ENCODE measurements around the gene TMEM11. TPM values are rescaled to one million over a fixed set of nuclear protein-coding genes. Genes with fewer than 3 reads are reported as not detected.
A peak's percentile ranks its signal among the peaks of the same experiment; 100 is the strongest.

TMEM11 gene
- total and polyA plus RNA-seq, 2 donors: 19.7 to 23.3 TPM

DNA sequence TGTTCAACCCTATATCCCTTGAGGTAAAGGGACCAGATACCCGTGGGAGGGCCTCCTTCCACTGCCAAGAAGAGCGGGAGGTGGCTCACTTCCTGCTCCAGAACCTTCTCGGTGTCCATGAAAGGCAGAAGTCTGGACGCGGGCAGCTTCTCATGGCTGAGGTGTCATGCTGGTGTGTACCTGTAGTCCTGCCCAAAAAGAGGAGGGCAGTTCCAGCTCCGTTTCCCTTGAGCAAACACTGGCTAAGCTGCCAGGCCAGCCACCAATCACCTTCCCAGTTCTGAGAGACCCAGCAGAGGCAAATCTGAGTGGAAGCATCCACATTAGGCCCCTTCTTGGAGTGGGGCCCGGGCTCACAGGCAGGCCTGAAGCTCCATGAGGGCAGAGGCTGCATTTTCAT lies 5.6 kb downstream of the TMEM11 start:
- 97% methylated on average over 7 of the region's 7 CpGs for WGBS
- Histone ChIP-seq H3K4me1 (ENCODE audit: control insufficient read depth in 2 of 2, insufficient read depth in 2 of 2, low read length in 2 of 2) (peaks cover 24 to 27% of the 10 kb centered on the region in 2 donors), H3K4me3 (ENCODE audit: low read length in 2 of 2) (no peak overlapping the region), H3K27me3 (ENCODE audit: control insufficient read depth in 2 of 2, insufficient read depth in 1 of 2, low read length in 1 of 2) (no peaks in the 10 kb centered on the region), H3K36me3 (ENCODE audit: control insufficient read depth in 2 of 2, insufficient read depth in 2 of 2, low read length in 1 of 2) (peaks cover 30 to 42% of the 10 kb centered on the region in 2 donors), H3K9me3 (ENCODE audit: control insufficient read depth in 2 of 2, insufficient read depth in 1 of 2, low read length in 1 of 2) (no peaks in the 10 kb centered on the region), H3K27ac (ENCODE audit: low read depth in 1 of 2, low read length in 1 of 2) (no peak overlapping the region)
- DNase-seq (ENCODE audit: low read depth in 6 of 9, low spot score in 9 of 9): no peak

DNA sequence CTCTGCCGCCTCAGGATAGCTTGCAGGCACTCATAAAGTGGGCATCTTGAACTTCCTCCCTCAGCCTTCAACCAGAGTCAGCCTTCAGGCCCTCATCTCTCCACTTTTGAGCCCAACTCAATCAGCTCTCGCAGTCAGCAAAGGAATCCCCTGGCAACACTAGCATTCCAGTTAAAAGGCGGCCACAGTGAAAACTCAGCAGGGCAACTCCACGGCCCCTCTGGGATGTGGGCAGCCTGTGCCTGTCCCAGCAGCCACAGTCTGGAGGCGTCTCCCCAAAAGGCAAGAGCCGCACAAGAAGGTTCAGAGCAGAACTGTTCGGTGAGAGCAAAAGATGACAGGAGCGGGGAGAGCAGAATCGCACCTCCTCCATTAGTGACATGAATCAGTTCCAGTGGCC lies 9.0 kb downstream of the TMEM11 start:
- no peaks in the 10 kb centered on the region for H3K9me3 ChIP-seq (ENCODE audit: control insufficient read depth in 2 of 2, insufficient read depth in 1 of 2, low read length in 1 of 2)
- peaks cover 0 to 7% of the 10 kb centered on the region in 2 donors for H3K4me1 ChIP-seq (ENCODE audit: control insufficient read depth in 2 of 2, insufficient read depth in 2 of 2, low read length in 2 of 2)
- no peaks in the 10 kb centered on the region for H3K27me3 ChIP-seq (ENCODE audit: control insufficient read depth in 2 of 2, insufficient read depth in 1 of 2, low read length in 1 of 2)
- 97% methylated on average over 9 of the region's 9 CpGs for WGBS
- peaks cover 18 to 56% of the 10 kb centered on the region in 2 donors for H3K36me3 ChIP-seq (ENCODE audit: control insufficient read depth in 2 of 2, insufficient read depth in 2 of 2, low read length in 1 of 2)
- H3K27ac ChIP-seq (ENCODE audit: low read depth in 1 of 2, low read length in 1 of 2): no peak overlapping the region
- no peak overlapping the region for H3K4me3 ChIP-seq (ENCODE audit: low read length in 2 of 2)
- no peak for DNase-seq (ENCODE audit: low read depth in 6 of 9, low spot score in 9 of 9)

DNA sequence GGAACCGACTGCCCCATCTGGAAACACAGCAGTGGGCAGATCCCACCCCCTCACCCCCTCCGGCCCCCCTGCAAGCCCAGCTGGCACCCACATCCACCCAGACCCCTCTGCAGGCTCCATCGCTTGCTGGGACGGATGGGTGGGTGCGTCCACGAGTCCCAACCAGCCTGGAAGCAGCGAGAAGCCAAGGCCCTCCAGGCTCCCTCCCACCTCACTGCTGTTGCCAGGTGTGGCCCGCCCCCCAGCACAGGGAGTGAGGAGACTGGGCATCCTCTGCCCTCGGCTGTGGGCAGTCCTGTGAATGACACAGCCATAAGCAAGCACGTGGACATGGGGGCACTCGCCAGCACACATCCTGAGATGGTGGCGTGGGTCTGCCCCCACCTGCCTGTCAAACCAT lies 11.4 kb downstream of the TMEM11 start:
- Histone ChIP-seq H3K36me3 (ENCODE audit: control insufficient read depth in 2 of 2, insufficient read depth in 2 of 2, low read length in 1 of 2) (peaks cover 17 to 56% of the 10 kb centered on the region in 2 donors), H3K27ac (ENCODE audit: low read depth in 1 of 2, low read length in 1 of 2) (no peak overlapping the region), H3K9me3 (ENCODE audit: control insufficient read depth in 2 of 2, insufficient read depth in 1 of 2, low read length in 1 of 2) (no peaks in the 10 kb centered on the region), H3K4me1 (ENCODE audit: control insufficient read depth in 2 of 2, insufficient read depth in 2 of 2, low read length in 2 of 2) (peaks cover 0 to 7% of the 10 kb centered on the region in 2 donors), H3K27me3 (ENCODE audit: control insufficient read depth in 2 of 2, insufficient read depth in 1 of 2, low read length in 1 of 2) (no peaks in the 10 kb centered on the region), H3K4me3 (ENCODE audit: low read length in 2 of 2) (no peak overlapping the region)
- 93% methylated on average over 12 of the region's 12 CpGs for WGBS
- no peak for DNase-seq (ENCODE audit: low read depth in 6 of 9, low spot score in 9 of 9)

DNA sequence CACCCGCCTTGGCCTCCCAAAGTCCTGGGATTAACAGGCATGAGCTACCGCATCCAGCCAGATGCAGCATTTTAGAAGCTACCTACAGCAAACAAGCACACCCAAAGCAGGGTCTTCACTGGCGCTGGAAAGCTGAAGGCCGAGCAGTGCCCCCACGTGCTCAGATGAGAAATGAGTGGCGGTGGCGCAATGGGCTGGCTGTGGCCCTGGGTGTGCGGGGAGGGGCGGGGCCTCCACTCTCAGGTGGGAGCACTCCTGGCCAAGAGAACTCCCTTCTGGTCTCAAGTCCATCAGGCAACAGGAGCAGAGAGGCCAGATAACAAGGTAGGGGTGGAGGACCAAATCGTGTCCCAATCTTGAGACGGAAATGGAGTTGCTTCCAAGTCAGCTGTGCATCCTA lies 12.1 kb downstream of the TMEM11 start:
- peaks cover 0 to 7% of the 10 kb centered on the region in 2 donors for H3K4me1 ChIP-seq (ENCODE audit: control insufficient read depth in 2 of 2, insufficient read depth in 2 of 2, low read length in 2 of 2)
- no peaks in the 10 kb centered on the region for H3K27me3 ChIP-seq (ENCODE audit: control insufficient read depth in 2 of 2, insufficient read depth in 1 of 2, low read length in 1 of 2)
- DNase-seq (ENCODE audit: low read depth in 6 of 9, low spot score in 9 of 9): no peak
- no peak overlapping the region for H3K4me3 ChIP-seq (ENCODE audit: low read length in 2 of 2)
- WGBS: 98% methylated on average over 11 of the region's 11 CpGs
- no peaks in the 10 kb centered on the region for H3K9me3 ChIP-seq (ENCODE audit: control insufficient read depth in 2 of 2, insufficient read depth in 1 of 2, low read length in 1 of 2)
- H3K27ac ChIP-seq (ENCODE audit: low read depth in 1 of 2, low read length in 1 of 2): no peak overlapping the region
- peaks cover 23 to 59% of the 10 kb centered on the region in 2 donors for H3K36me3 ChIP-seq (ENCODE audit: control insufficient read depth in 2 of 2, insufficient read depth in 2 of 2, low read length in 1 of 2)

DNA sequence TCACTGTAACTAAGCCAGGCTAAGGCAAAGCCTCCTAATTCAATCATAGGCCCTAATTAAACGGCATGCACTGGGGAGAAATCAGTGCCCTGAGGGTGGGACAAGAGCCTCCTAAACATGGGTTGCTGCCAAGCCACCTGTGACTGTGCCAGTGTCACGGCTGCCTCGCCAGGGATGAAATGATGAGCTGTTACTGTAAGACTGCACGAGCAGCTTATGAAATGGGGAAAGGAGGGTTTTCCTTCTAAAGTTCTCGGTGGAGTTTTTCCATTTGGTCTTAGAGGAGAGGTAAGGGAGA lies 12.7 kb downstream of the TMEM11 start:
- H3K4me3 ChIP-seq (ENCODE audit: low read length in 2 of 2): no peak overlapping the region
- peaks cover 0 to 7% of the 10 kb centered on the region in 2 donors for H3K4me1 ChIP-seq (ENCODE audit: control insufficient read depth in 2 of 2, insufficient read depth in 2 of 2, low read length in 2 of 2)
- peak overlapping the region in 1 of 2 donors; percentile 2 for H3K27ac ChIP-seq (ENCODE audit: low read depth in 1 of 2, low read length in 1 of 2)
- 75% methylated on average over 5 of the region's 5 CpGs for WGBS
- DNase-seq (ENCODE audit: low read depth in 6 of 9, low spot score in 9 of 9): no peak
- H3K36me3 ChIP-seq (ENCODE audit: control insufficient read depth in 2 of 2, insufficient read depth in 2 of 2, low read length in 1 of 2): peaks cover 21 to 61% of the 10 kb centered on the region in 2 donors
- no peaks in the 10 kb centered on the region for H3K9me3 ChIP-seq (ENCODE audit: control insufficient read depth in 2 of 2, insufficient read depth in 1 of 2, low read length in 1 of 2)
- H3K27me3 ChIP-seq (ENCODE audit: control insufficient read depth in 2 of 2, insufficient read depth in 1 of 2, low read length in 1 of 2): no peaks in the 10 kb centered on the region

DNA sequence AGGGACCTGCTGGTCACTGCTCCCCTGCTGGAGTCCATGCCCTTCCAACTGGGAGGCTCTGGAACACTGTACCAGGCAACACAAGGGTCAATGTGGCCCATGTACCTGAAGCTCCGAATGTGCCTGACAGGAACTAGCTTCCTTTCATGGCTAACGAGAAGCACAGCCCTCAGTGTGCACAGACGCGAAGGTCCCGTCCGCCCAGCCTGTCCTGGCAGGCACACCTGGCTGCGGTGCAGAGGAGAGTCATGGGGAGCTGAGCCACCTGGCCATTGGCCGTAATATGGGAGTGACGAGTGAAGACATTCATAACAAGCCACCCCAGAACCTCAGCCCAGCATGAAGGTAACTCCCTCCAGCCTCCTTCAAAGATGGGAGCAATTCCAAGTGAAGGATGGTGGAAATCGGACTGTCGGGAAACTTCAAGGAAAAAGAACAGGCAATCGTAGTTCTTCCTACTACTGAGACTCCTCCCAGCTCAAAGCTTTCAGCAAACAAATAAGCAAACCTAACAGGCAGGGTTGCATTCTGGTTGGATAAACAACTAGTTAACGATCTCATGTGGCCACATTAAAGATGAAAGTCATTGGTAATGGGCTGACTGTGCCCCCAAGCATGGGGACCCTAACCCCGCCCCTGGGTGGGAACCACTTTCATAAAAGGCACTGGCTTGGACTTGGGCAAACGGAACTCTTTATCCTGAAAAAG lies 13.2 kb downstream of the TMEM11 start:
- peaks cover 21 to 61% of the 10 kb centered on the region in 2 donors for H3K36me3 ChIP-seq (ENCODE audit: control insufficient read depth in 2 of 2, insufficient read depth in 2 of 2, low read length in 1 of 2)
- WGBS: 94% methylated on average over 15 of the region's 15 CpGs
- H3K4me3 ChIP-seq (ENCODE audit: low read length in 2 of 2): no peak overlapping the region
- no peaks in the 10 kb centered on the region for H3K9me3 ChIP-seq (ENCODE audit: control insufficient read depth in 2 of 2, insufficient read depth in 1 of 2, low read length in 1 of 2)
- DNase-seq (ENCODE audit: low read depth in 6 of 9, low spot score in 9 of 9): no peak
- peaks cover 0 to 7% of the 10 kb centered on the region in 2 donors for H3K4me1 ChIP-seq (ENCODE audit: control insufficient read depth in 2 of 2, insufficient read depth in 2 of 2, low read length in 2 of 2)
- H3K27ac ChIP-seq (ENCODE audit: low read depth in 1 of 2, low read length in 1 of 2): peak overlapping the region; percentile 1 to 27
- H3K27me3 ChIP-seq (ENCODE audit: control insufficient read depth in 2 of 2, insufficient read depth in 1 of 2, low read length in 1 of 2): no peaks in the 10 kb centered on the region

DNA sequence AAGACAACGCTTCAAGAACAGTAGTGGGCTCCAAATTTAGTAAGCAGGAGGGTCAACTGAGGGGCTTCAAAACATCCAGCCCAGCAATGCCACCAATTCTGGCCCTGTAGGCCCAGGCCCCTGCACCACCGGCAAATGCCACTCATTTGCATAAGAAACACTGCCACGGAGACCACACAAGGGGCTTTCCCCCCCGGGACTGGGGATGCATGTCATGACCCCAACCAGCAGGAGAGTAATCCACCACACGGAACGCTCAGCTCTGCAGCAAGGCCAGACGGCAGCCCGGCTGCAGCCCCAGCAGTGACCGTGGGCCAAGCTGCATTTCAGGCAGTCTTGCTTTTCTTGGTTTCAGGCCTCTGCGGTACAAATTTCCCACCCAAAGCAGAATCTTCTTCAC lies 14.1 kb downstream of the TMEM11 start:
- no peaks in the 10 kb centered on the region for H3K9me3 ChIP-seq (ENCODE audit: control insufficient read depth in 2 of 2, insufficient read depth in 1 of 2, low read length in 1 of 2)
- no peak for DNase-seq (ENCODE audit: low read depth in 6 of 9, low spot score in 9 of 9)
- H3K36me3 ChIP-seq (ENCODE audit: control insufficient read depth in 2 of 2, insufficient read depth in 2 of 2, low read length in 1 of 2): peaks cover 21 to 59% of the 10 kb centered on the region in 2 donors
- no peaks in the 10 kb centered on the region for H3K27me3 ChIP-seq (ENCODE audit: control insufficient read depth in 2 of 2, insufficient read depth in 1 of 2, low read length in 1 of 2)
- peaks cover 0 to 7% of the 10 kb centered on the region in 2 donors for H3K4me1 ChIP-seq (ENCODE audit: control insufficient read depth in 2 of 2, insufficient read depth in 2 of 2, low read length in 2 of 2)
- H3K4me3 ChIP-seq (ENCODE audit: low read length in 2 of 2): no peak overlapping the region
- WGBS: 92% methylated on average over 10 of the region's 10 CpGs
- H3K27ac ChIP-seq (ENCODE audit: low read depth in 1 of 2, low read length in 1 of 2): no peak overlapping the region

DNA sequence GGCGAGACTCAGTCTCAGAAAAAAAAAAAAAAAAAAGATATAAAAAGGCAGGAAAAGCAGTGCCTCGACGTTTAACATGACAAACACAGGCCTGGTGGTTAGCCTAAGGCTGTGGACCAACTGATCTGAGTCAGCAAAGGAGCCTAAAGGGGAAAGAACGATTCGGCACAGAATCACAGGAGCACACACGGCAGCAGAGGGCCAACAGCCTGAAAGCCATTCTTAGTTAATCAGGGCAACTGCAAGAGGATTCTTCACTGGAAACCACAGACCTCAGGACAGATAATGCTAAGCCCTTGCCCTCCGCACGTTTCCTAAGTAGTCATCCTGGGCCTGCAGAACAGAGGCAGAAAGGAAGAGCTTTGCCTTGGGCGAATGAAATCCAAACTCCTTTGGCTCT lies 14.7 kb downstream of the TMEM11 start:
- 86% methylated on average over 9 of the region's 9 CpGs for WGBS
- H3K36me3 ChIP-seq (ENCODE audit: control insufficient read depth in 2 of 2, insufficient read depth in 2 of 2, low read length in 1 of 2): peaks cover 21 to 57% of the 10 kb centered on the region in 2 donors
- H3K27me3 ChIP-seq (ENCODE audit: control insufficient read depth in 2 of 2, insufficient read depth in 1 of 2, low read length in 1 of 2): no peaks in the 10 kb centered on the region
- no peaks in the 10 kb centered on the region for H3K9me3 ChIP-seq (ENCODE audit: control insufficient read depth in 2 of 2, insufficient read depth in 1 of 2, low read length in 1 of 2)
- H3K4me3 ChIP-seq (ENCODE audit: low read length in 2 of 2): no peak overlapping the region
- no peak overlapping the region for H3K27ac ChIP-seq (ENCODE audit: low read depth in 1 of 2, low read length in 1 of 2)
- DNase-seq (ENCODE audit: low read depth in 6 of 9, low spot score in 9 of 9): no peak
- H3K4me1 ChIP-seq (ENCODE audit: control insufficient read depth in 2 of 2, insufficient read depth in 2 of 2, low read length in 2 of 2): peaks cover 0 to 7% of the 10 kb centered on the region in 2 donors

DNA sequence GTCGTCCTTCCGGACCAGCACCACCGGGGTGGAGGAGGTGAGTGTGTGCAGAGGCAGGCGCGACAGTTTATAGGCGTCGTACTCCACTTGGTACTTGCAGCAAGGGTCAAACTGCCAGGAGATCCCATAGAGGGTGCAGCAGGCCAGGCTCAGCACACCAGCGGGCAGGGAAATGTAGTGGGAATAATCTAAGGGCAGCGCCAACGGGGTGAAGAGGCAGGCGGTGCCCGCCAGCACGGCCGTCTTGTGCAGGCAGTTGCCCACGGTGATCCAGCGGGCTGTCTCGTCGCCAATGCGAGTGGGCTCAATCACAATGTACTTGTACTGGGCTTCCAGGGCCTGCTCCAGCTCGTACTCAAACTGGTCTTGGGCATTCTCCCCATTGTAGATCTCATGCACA lies 15.6 kb downstream of the TMEM11 start:
- no peak for DNase-seq (ENCODE audit: low read depth in 6 of 9, low spot score in 9 of 9)
- Histone ChIP-seq H3K9me3 (ENCODE audit: control insufficient read depth in 2 of 2, insufficient read depth in 1 of 2, low read length in 1 of 2) (no peaks in the 10 kb centered on the region), H3K4me3 (ENCODE audit: low read length in 2 of 2) (no peak overlapping the region), H3K27ac (ENCODE audit: low read depth in 1 of 2, low read length in 1 of 2) (no peak overlapping the region), H3K36me3 (ENCODE audit: control insufficient read depth in 2 of 2, insufficient read depth in 2 of 2, low read length in 1 of 2) (peaks cover 21 to 55% of the 10 kb centered on the region in 2 donors), H3K27me3 (ENCODE audit: control insufficient read depth in 2 of 2, insufficient read depth in 1 of 2, low read length in 1 of 2) (no peaks in the 10 kb centered on the region), H3K4me1 (ENCODE audit: control insufficient read depth in 2 of 2, insufficient read depth in 2 of 2, low read length in 2 of 2) (peaks cover 0 to 7% of the 10 kb centered on the region in 2 donors)
- 98% methylated on average over 20 of the region's 20 CpGs for WGBS

Measured in thymus (tissue), 11 donors.